ENCODE results near the gene BLOC1S4.
A peak's percentile ranks its signal among the peaks of the same experiment; 100 is the strongest.
"Not testable (repeated sequence)": the region's sequence is repeated elsewhere in the genome, so short reads cannot be mapped to it uniquely, and the experiment has no call there.

BLOC1S4 gene

GRCh38 chr4:6718932-6719610 is 3.1 kb downstream of the BLOC1S4 start:
- no peak for DNase-seq (ENCODE audit: low read depth, low spot score)

GRCh38 chr4:6719611-6720179 is 3.7 kb downstream of the BLOC1S4 start:
- no peak for DNase-seq (ENCODE audit: low read depth, low spot score)

- DNase-seq (ENCODE audit: low read depth, low spot score) = peak; percentile 89
Observed at GRCh38 chr4:6720202-6720699, 4.3 kb downstream of the BLOC1S4 start.

GRCh38 chr4:6721121-6721520 is 5.1 kb downstream of the BLOC1S4 start:
- no peak for DNase-seq (ENCODE audit: low read depth, low spot score)

- no peak for DNase-seq (ENCODE audit: low read depth, low spot score)
Observed at GRCh38 chr4:6722891-6723290, 6.9 kb downstream of the BLOC1S4 start.

GRCh38 chr4:6723851-6724250 is 7.9 kb downstream of the BLOC1S4 start:
- no peak for DNase-seq (ENCODE audit: low read depth, low spot score)

GRCh38 chr4:6724421-6725111 is 8.6 kb downstream of the BLOC1S4 start:
- no peak for DNase-seq (ENCODE audit: low read depth, low spot score)

GRCh38 chr4:6725427-6725961 is 9.5 kb downstream of the BLOC1S4 start:
- DNase-seq (ENCODE audit: low read depth, low spot score) = not testable (repeated sequence)

- DNase-seq (ENCODE audit: low read depth, low spot score) = peak; percentile 44
Observed at GRCh38 chr4:6727081-6727942, 11.3 kb downstream of the BLOC1S4 start.

- no peak for DNase-seq (ENCODE audit: low read depth, low spot score)
Observed at GRCh38 chr4:6727943-6728250, 11.9 kb downstream of the BLOC1S4 start.

- no peak for DNase-seq (ENCODE audit: low read depth, low spot score)
Observed at GRCh38 chr4:6728320-6729029, 12.5 kb downstream of the BLOC1S4 start.

GRCh38 chr4:6730603-6731317 is 14.8 kb downstream of the BLOC1S4 start:
- DNase-seq (ENCODE audit: low read depth, low spot score) = no peak

GRCh38 chr4:6731318-6731675 is 15.3 kb downstream of the BLOC1S4 start:
- DNase-seq (ENCODE audit: low read depth, low spot score) = no peak

- no peak for DNase-seq (ENCODE audit: low read depth, low spot score)
Observed at GRCh38 chr4:6731780-6732179, 15.8 kb downstream of the BLOC1S4 start.

- DNase-seq (ENCODE audit: low read depth, low spot score) = peak; percentile 76
Observed at GRCh38 chr4:6732441-6733357, 16.7 kb downstream of the BLOC1S4 start.

GRCh38 chr4:6733358-6734164 is 17.6 kb downstream of the BLOC1S4 start:
- no peak for DNase-seq (ENCODE audit: low read depth, low spot score)

- no peak for DNase-seq (ENCODE audit: low read depth, low spot score)
Observed at GRCh38 chr4:6734165-6734786, 18.3 kb downstream of the BLOC1S4 start.

- DNase-seq (ENCODE audit: low read depth, low spot score) = no peak
Observed at GRCh38 chr4:6739920-6740319, 23.9 kb downstream of the BLOC1S4 start.

Data from ELF-1 (cell line).